GM10266 (cell line): ENCODE measurements around the gene NEDD8.
"Not testable (repeated sequence)": the region's sequence is repeated elsewhere in the genome, so short reads cannot be mapped to it uniquely, and the experiment has no call there.

Experiments used
- DNase-seq: peaks from one replicate; pipeline ENCODE4 v3.0.0; 2012; ENCODE audit errors: extremely low spot score
- TF ChIP-seq, protein P1 (sequence below): IDR thresholded peaks from 2 replicates; pipeline ENCODE4 v1.5.1; 2012; ENCODE audit warnings: mild to moderate bottlenecking, low read depth; ENCODE audit not compliant: control insufficient read depth, insufficient read depth; ENCODE audit errors: missing control alignments

The NEDD8 gene

DNA sequence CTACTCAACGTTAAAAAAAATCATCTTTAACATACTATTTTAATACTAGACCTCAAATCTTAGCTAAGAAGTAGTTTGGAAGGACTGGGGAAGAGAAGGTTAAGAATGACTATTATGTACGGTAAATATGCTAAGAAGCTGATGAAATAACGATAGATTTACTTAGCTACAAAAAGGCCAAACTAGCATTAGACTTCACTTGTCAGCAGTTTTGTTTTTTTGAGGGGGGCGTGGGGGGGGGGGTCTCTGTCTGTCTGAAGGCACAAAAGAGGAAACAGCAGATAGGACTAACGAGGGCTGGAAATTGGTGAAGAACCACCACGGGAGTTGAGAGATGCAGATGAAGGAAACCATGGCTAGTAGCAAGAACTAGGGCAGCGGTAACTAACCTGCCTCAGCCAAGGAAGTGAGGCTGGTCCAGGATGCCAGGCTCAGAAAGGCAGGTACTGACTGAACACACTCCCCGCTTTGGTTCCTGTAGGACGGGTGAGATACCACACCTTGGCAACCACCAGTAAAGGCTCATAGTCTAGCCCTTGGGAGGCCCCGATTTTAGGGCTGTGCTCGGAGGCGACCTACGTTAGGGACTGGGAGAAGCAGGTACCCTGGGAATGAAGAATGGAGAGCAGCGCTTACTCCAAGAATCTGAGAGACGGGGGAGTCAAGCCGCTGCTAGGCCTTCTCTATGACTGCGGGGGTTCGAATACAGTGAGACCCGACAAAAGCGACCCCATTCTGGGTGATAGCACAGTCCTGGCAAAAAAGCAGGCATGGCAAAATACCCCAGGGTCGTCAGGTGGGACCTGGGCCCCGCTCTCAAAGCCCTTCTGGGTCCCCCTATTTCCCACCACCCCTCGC, 675 bp downstream of the NEDD8 start:
- TF ChIP-seq, protein P1, sequence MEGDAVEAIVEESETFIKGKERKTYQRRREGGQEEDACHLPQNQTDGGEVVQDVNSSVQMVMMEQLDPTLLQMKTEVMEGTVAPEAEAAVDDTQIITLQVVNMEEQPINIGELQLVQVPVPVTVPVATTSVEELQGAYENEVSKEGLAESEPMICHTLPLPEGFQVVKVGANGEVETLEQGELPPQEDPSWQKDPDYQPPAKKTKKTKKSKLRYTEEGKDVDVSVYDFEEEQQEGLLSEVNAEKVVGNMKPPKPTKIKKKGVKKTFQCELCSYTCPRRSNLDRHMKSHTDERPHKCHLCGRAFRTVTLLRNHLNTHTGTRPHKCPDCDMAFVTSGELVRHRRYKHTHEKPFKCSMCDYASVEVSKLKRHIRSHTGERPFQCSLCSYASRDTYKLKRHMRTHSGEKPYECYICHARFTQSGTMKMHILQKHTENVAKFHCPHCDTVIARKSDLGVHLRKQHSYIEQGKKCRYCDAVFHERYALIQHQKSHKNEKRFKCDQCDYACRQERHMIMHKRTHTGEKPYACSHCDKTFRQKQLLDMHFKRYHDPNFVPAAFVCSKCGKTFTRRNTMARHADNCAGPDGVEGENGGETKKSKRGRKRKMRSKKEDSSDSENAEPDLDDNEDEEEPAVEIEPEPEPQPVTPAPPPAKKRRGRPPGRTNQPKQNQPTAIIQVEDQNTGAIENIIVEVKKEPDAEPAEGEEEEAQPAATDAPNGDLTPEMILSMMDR, result no peak
- peak; percentile 35 for DNase-seq

DNA sequence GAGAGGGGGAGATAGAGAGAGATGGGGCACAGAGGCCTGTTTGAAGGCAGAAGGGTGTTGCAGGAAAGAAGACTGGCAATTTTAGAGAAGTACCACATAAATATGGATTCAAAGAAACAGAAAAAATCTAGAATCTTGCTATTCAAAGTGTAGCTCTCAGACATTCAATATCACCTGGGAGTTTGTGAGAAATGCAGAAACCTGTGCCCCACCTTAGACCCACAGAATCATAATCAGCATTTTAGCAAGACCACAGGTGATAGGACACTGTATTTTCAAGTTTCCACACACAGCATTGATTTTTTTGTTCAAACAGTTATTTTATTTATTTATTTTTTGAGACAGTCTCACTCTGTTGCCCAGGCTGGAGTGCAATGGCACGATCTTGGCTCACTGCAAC, 3.3 kb downstream of the NEDD8 start:
- DNase-seq, result no peak
- TF ChIP-seq, protein P1, result no peak

DNA sequence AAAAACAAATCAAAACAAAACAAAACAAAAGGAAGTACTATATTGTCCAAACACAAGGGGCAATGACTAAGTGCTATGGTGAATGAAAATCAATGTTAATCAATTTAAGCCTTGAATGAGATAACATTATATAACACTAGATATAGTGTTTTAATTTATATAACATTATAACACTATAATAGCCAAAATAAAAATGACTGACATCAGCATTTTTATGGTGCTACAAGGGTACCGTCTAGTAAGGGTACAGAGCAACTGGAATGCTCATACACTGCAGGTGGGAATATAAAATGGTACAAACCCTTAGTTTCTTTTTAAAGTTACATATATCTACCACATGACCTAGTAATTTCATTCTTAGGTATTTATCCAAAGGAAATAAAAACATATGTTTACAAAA, 5.7 kb downstream of the NEDD8 start:
- DNase-seq, result no peak
- TF ChIP-seq, protein P1, result no peak

DNA sequence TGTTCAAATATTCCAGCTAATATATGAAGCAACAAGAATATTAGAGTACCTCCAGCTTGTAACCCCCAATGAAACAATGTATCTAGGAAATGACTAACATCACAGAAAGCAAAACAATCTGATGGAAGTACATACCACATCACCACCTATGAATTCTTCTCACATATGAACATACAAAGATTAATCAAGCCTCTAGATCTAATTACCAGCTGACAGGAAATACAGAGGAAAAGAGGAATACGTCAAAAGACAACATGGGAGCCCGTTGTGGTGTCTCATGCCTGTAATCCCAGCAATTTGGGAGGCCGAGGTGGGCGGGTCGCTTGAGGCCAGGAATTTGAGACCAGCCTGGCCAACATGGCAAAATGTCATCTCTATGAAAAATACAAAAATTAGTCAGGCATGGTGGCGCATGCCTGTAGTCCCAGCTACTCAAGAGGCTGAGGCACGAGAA, 7.5 kb downstream of the NEDD8 start:
- no peak for DNase-seq
- TF ChIP-seq, protein P1, result no peak

DNA sequence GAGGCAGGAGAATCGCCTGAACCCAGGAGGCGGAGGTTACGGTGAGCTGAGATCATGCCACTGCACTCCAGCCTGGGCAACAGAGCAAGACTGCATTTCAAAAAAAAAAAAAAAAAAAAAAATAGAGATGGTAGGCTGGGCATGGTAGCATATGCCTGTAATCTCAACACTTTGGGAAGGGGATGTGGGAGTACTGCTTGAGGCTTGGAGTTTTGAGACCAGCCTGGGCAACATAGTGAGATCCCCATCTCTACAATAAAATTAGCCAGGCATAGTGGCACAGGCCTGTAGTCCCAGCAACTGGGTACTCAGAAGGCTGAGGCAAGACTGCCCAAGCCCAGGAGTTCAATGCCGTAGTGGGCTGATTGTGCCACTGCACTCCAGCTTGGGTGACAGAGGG, 9.2 kb downstream of the NEDD8 start:
- not testable (repeated sequence) for DNase-seq

DNA sequence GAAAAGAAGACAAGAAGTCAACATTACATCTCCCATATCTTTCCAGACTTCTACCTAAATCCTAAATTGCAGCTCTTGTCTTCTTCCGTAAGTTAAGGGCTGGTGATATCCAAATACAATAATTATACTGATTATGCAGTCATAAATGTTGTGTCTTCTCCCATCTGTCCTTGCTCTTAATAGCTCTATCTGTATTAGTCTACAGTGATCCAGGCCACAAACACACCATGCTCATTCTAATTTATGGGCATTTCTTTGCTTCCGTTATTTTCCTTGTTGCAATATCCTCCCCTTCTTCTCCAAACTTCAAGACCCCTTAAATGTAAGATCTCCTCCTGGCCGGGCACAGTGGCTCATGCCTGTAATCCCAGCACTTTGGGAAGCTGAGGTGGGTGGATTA, 12.6 kb downstream of the NEDD8 start:
- DNase-seq, result no peak
- TF ChIP-seq, protein P1, result no peak

DNA sequence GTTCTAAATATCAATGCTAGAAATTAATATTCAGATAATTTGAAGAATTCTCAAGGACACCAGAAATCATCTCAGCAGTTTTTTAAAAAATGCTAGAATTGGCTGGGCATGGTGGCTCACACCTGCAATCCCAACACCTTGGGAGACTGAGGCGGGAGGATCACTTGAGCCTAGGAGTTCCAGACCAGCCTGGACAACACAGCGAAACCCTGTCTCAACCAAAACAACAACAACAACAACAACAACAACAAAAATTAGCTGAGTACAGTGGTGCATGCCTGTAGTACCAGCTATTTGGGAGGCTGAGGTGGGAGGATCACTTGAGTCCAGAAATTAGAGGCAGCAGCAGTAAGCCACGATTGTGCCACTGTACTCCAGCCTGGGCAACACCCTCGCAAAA, 13.1 kb downstream of the NEDD8 start:
- no peak for DNase-seq
- TF ChIP-seq, protein P1, result no peak

DNA sequence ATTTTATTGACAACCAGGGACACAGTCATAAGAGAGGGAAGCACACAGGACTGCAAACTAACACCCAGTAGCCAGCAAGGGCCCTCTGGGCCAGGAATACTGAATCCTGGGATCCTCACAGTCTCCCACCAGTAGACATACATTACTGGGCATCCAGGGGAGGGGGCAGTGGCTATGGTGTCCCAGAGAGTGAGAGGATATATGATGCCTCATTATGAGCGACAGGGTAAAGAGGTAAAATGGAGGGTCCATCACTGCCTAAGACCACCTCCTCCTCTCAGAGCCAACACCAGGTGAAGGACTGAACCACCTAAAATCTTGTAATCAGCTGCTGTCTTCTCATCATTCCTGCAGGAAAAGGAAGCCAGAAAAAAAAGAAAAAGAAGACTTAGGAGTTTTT, 15.3 kb downstream of the NEDD8 start:
- DNase-seq, result not testable (repeated sequence)
